Lung (tissue), 12 donors: Measurements from ENCODE around the gene PTH2R. TPM values are rescaled to one million over a fixed set of nuclear protein-coding genes. Genes with fewer than 3 reads are reported as not detected.

Experiments
- ATAC-seq: fragments of 200-7000 bp; cut with Tn5 transposase; one replicate; pipeline ENCODE4 v1.9.1; 2020; ENCODE audit warnings: moderate number of reproducible peaks; ENCODE audit not compliant: insufficient read depth, low FRiP score
- DNase-seq, 3 donors: peaks; one replicate each; pipeline ENCODE4 v3.0.0-alpha.2; 2013 to 2017
- H3K27ac ChIP-seq, 2 donors: one replicate each; pipeline ENCODE4 v1.5.1; 2013; ENCODE audit warnings: mild to moderate bottlenecking in 2 of 2, moderate library complexity in 2 of 2, control low read depth in 1 of 2, inconsistent platforms in 1 of 2, low read depth in 1 of 2, low read length in 1 of 2
- H3K27me3 ChIP-seq, 3 donors: one replicate each; pipeline ENCODE4 v1.5.1; 2013; ENCODE audit warnings: low read length in 2 of 3; ENCODE audit not compliant: control insufficient read depth in 3 of 3, insufficient read depth in 3 of 3
- H3K36me3 ChIP-seq, 4 donors: one replicate each; pipeline ENCODE4 v1.5.1; 2013; ENCODE audit warnings: low read length in 4 of 4, mild to moderate bottlenecking in 1 of 4, moderate library complexity in 1 of 4; ENCODE audit not compliant: control insufficient read depth in 4 of 4, insufficient read depth in 4 of 4
- H3K4me1 ChIP-seq, 5 donors: one replicate each; pipeline ENCODE4 v1.5.1; 2013; ENCODE audit warnings: low read length in 5 of 5, mild to moderate bottlenecking in 2 of 5, moderate library complexity in 1 of 5; ENCODE audit not compliant: control insufficient read depth in 5 of 5, insufficient read depth in 5 of 5
- H3K4me3 ChIP-seq: one replicate; pipeline ENCODE4 v1.5.1; 2013; ENCODE audit warnings: mild to moderate bottlenecking, control low read depth, moderate library complexity
- H3K9ac ChIP-seq, 2 donors: one replicate each; pipeline ENCODE4 v1.5.1; 2013; ENCODE audit warnings: low read length in 2 of 2, control low read depth in 1 of 2; ENCODE audit not compliant: insufficient read depth in 1 of 2
- H3K9me3 ChIP-seq, 4 donors: one replicate each; pipeline ENCODE4 v1.5.1; 2013; ENCODE audit warnings: low read length in 3 of 4, mild to moderate bottlenecking in 1 of 4, moderate library complexity in 1 of 4; ENCODE audit not compliant: control insufficient read depth in 4 of 4, insufficient read depth in 3 of 4
- CTCF ChIP-seq: IDR thresholded peaks from 2 replicates; pipeline ENCODE4 v1.5.1; 2012; ENCODE audit warnings: mild to moderate bottlenecking; ENCODE audit errors: control extremely low read depth, extremely low read depth
- WGBS, 2 donors: extraction: QIAGEN DNeasy Blood & Tissue Kit; methylation state at CpG; one replicate each; pipeline ENCODE4 v1.1.7; 2013; 5-methylcytosine and 5-hydroxymethylcytosine counted together
- polyA plus RNA-seq, 2 donors: library from polyadenylated mRNA; stranded (reverse); fragments of 200-250 nt; gene quantifications; one replicate each; pipeline ENCODE4 v1.2.1, GENCODE V29; 2013
- total RNA-seq, 2 donors: library from RNA; depleted of rRNA in 1 of 2; stranded (reverse); fragments of >200 nt in 1 of 2; gene quantifications; one replicate each; pipeline ENCODE4 v1.2.1, GENCODE V29; 2014 to 2021
- donor health status: control.
- donor health status: control.
- donor health status: Bipolar disorder and iron deficiency.
- donor health status: healthy.
- donor health status: DM: yes; HTN: yes; CAD: no.

The PTH2R gene
- total and polyA plus RNA-seq, 4 donors, result 0.11 to 0.25 (median 0.13) TPM

- H3K9ac ChIP-seq, result no peak overlapping the region
- H3K27me3 ChIP-seq, result no peaks in the 10 kb centered on the region
- no peak overlapping the region for H3K4me3 ChIP-seq
- ATAC-seq, result no peak
- peaks cover 0 to 5% (median 0%) of the 10 kb centered on the region in 4 donors for H3K36me3 ChIP-seq
- DNase-seq, result no peak
- no peak overlapping the region for H3K27ac ChIP-seq
- peaks cover 0 to 4% (median 1%) of the 10 kb centered on the region in 4 donors for H3K9me3 ChIP-seq
- 39 to 59% methylated on average over 2 of the region's 2 CpGs for WGBS, 2 donors
- H3K4me1 ChIP-seq, result no peaks in the 10 kb centered on the region
- TF ChIP-seq CTCF, result no peak
Measured at GRCh38 chr2:208363485-208363884, 43.1 kb upstream of the PTH2R start.

- no peak for ATAC-seq
- WGBS, 2 donors, result 44 to 72% methylated on average over 4 of the region's 4 CpGs
Measured at GRCh38 chr2:208366215-208367127, 40.1 kb upstream of the PTH2R start.

GRCh38 chr2:208369091-208369490 is 37.5 kb upstream of the PTH2R start:
- Histone ChIP-seq H3K4me1 (no peaks in the 10 kb centered on the region), H3K27me3 (no peaks in the 10 kb centered on the region), H3K4me3 (no peak overlapping the region), H3K36me3 (no peaks in the 10 kb centered on the region), H3K9me3 (peaks cover 0 to 4% (median 1%) of the 10 kb centered on the region in 4 donors), H3K9ac (no peak overlapping the region), H3K27ac (no peak overlapping the region)
- WGBS, 2 donors, result 98 to 99% methylated on average over 2 of the region's 2 CpGs
- TF ChIP-seq CTCF, result no peak
- ATAC-seq (no peak), DNase-seq (no peak)

More at GRCh38 chr2:208366215-208367127, 40.1 kb upstream of the PTH2R start:
- Histone ChIP-seq H3K27ac (no peak overlapping the region), H3K9me3 (peaks cover 0 to 4% (median 1%) of the 10 kb centered on the region in 4 donors), H3K36me3 (no peaks in the 10 kb centered on the region), H3K27me3 (no peaks in the 10 kb centered on the region), H3K4me3 (no peak overlapping the region), H3K9ac (no peak overlapping the region), H3K4me1 (no peaks in the 10 kb centered on the region)
- no peak for TF ChIP-seq CTCF
- no peak for DNase-seq
